Peyer's patch (tissue), 4 donors: ENCODE data around the gene TGFBI.

ENCODE experiments used
- POLR2A ChIP-seq, 2 donors: fragments of 450-650 bp; IDR thresholded peaks; one replicate each; pipeline ENCODE4 v1.5.1; 2017; ENCODE audit warnings: antibody characterized with exemption in 2 of 2, mild to moderate bottlenecking in 2 of 2, moderate library complexity in 2 of 2
- TF ChIP-seq, protein P1 (sequence below), 6 experiments: fragments of 450-650 bp in 4 of 6; fragments of 200-600 bp in 2 of 6; sonication (generic) in 1 of 6; IDR thresholded peaks; one replicate each; pipeline ENCODE4 v1.5.1; 2017 to 2019; ENCODE audit warnings: antibody characterized with exemption in 6 of 6, mild to moderate bottlenecking in 3 of 6, moderate library complexity in 1 of 6

DNA sequence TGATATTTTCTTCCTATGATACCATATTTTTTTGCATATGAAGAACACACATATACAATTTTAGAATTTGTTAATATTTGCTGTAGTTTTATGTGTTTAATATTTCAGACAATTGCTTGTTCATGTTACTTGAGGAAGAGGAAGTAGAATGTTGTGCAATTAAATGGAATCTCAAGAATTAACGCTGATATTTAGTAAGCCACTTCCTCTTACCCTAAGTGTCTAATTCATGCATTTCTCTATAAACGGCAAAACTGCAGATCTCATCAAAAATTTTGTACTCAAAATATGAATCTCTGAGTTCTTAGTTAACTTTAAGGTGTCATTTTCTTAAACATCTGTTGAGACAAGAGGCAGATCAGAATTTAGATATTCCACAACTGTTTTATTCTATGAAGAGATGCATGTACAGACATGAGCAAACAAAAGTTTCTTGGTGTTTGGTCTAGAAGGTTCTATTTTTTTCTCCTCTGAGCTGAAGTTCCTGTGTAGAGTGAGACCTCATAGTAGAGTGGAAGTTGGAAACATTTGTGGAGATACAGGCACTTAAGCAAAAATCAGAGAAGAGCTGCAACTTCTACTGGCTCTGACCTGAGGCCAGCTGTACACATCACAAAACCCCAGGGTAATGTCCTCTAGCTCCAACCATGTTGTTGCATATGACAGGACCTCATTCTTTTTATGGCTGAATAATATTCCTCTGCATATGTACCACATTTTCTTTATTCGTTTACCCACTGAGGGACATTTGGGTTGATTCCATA is 16.6 kb upstream of the TGFBI start:
- TF ChIP-seq, protein P1, sequence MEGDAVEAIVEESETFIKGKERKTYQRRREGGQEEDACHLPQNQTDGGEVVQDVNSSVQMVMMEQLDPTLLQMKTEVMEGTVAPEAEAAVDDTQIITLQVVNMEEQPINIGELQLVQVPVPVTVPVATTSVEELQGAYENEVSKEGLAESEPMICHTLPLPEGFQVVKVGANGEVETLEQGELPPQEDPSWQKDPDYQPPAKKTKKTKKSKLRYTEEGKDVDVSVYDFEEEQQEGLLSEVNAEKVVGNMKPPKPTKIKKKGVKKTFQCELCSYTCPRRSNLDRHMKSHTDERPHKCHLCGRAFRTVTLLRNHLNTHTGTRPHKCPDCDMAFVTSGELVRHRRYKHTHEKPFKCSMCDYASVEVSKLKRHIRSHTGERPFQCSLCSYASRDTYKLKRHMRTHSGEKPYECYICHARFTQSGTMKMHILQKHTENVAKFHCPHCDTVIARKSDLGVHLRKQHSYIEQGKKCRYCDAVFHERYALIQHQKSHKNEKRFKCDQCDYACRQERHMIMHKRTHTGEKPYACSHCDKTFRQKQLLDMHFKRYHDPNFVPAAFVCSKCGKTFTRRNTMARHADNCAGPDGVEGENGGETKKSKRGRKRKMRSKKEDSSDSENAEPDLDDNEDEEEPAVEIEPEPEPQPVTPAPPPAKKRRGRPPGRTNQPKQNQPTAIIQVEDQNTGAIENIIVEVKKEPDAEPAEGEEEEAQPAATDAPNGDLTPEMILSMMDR (IDR thresholded peaks at IDR 0.05) = no peak
- no peak for TF ChIP-seq POLR2A (IDR thresholded peaks at IDR 0.05)
